Stimulated activated CD4-positive, alpha-beta T cell treated with anti-CD3 and anti-CD28 coated beads, TNF-alpha, amount 100 ng/mL, for 48 hours (primary cell): ENCODE measurements around the gene RHOBTB3.
"Not testable (repeated sequence)": the region's sequence is repeated elsewhere in the genome, so short reads cannot be mapped to it uniquely, and the experiment has no call there.

Source experiments
- DNase-seq, 3 donors: peaks; one replicate each; pipeline ENCODE4 v3.0.0-alpha.2; 2020; ENCODE audit warnings: low read depth in 3 of 3

The RHOBTB3 gene

GRCh38 chr5:95799191-95799835 is 68.2 kb downstream of the RHOBTB3 start:
- DNase-seq = no peak

DNA sequence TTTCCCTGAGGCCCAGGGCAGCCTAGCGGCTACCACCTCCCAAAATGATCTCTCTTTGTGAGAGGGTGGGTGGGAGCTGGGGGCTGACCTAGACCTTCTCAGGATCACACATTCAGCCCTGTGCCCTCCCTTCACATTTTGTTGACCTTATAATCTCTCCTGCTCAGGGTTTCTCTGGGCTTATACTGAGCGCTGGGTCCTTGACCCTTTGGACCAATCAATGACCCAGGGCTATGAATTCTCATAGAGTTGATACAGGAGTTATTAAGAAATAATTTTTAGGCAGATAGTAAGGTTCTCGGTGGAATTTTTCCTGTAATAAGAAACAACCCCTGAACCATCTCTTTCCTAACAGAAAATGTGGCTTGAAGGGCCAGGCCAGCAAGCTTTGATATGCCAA is 69.4 kb downstream of the RHOBTB3 start:
- DNase-seq = no peak

- DNase-seq = no peak
These were observed 70.4 kb downstream of the RHOBTB3 start for GRCh38 chr5:95801532-95801931.

GRCh38 chr5:95801961-95802360 is 70.8 kb downstream of the RHOBTB3 start:
- DNase-seq = no peak

- no peak for DNase-seq
These were observed 72.4 kb downstream of the RHOBTB3 start for GRCh38 chr5:95803271-95804148.

GRCh38 chr5:95804736-95805539 is 73.8 kb downstream of the RHOBTB3 start:
- no peak for DNase-seq

GRCh38 chr5:95806687-95807086 is 75.6 kb downstream of the RHOBTB3 start:
- DNase-seq = no peak

DNA sequence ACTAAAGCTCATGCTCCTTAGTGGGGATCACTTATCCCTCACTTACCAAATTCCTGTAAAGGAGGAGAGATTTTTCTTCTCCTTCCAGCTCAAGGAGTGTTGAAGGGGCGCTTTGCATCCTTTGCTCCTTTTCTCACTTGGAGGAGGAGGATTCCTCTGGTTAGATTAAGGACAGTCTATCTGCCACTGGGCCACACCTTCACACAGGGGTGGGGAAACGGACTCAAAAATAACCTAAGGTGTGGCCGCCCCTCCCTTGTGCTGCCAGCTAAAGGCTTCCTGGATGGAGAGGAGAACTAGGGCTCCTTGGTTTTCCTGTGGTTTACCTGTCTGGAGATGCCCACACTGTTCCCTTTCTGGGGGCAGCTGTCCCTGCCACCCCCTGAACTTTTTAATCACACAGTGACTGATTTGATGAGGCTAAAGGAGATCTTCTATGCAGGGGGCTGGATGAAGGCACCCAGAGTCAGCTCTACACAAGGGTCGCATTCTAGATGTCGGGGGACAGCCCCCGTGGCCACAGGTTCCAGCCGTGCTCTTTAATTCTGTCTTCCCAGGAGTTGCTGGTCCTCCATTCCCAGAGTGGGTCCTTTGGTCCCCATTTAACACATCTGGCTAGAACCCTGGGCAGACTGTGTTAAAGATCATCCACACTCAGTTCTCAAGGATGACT is 77.0 kb downstream of the RHOBTB3 start:
- no peak for DNase-seq

DNA sequence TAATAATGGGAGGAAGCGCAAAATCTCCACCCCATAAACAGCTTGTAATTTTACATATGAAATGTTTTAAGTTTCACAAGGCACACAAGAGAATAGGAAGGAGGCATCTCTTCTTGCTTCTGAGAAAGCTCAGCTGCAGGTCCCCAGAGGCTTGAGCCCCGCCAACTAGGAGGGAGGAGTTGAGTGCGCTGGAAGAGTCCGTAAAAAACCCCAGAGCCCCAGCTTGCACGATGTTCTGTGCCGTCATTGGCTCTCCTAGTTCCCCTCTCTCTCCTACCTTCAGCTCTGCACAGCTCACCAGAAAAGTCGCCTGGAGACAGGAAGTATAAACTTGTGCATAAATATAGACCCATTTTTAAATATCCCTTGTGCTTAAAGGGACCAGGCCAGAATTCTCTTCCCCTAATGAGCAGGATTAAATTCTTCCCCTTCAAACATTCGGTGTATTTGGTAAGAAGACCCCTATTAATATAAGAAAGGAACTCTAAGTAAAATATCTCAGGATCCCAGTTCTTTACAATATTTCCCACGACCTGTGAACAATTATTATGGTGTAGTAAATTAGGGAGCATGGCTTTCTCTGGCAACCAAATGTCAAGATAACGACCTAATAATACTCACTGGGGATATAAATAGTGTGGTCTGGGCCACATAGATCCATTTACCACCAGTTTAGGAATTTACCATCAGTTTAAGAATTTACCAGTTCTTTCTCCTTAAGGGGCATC is 77.7 kb downstream of the RHOBTB3 start:
- DNase-seq = peak; percentile 41 to 66 (median 55)

DNA sequence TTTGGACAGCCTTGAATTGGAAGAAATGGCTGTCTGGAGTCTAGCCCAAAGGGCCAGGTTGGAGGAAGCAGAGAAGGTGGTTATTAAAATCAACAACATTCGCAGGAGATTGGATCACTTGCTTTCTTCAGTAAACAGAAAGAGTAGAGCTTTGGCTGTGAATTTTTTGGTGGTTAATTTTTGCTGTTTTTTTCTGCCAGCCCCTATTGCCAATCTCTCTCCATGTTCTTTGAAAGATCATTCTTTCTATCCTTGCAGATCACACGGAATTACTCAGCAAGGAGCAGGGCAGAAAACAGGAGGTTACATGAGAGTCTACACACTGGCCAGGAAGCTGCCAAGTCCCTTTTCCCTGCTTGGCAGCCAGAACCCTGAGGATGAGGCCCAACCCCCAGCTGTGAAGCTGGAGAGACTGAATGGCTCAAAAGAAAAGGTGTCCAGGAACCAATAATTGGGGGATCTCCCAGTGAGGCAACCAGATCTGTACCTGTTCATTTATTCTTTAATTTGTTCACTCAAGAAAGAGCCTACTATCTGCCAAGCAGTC is 78.4 kb downstream of the RHOBTB3 start:
- DNase-seq = no peak

DNA sequence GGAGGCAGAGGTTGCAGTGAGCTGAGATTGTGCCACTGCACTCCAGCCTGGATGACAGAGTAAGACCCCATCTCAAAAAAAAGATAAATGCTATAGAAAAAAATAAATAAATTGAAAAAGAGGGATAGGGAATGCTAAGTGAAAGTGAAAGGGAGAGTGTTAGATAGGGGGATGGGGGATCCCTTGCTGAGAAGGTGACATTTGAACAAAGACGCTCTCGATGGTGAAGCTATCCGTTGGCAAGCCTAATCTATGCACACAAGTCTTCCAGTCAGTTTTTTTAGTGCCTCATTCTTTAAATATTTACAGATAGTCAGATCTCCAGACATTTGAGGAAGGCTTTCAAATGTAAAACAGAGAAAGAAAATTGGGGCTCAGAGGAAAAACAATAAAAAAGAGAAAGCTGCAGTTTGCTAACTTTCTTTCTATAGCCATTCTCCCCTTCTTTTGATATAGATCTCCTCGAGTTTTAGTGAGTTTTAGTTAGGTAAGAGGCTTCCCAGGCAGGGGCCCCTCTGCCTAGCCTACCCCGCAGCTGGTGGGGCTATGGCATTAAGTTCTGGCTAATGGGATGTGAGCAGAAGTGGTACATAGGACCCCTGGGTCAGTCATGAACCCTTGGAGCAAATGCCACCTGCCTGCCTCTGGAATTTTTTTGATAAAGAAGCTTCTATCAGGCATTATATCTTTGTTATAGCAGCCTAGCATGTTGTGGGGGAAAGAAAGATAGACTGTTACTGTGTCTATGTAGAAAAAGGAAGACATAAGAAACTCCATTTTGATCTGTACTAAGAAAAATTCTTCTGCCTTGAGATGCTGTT is 79.4 kb downstream of the RHOBTB3 start:
- no peak for DNase-seq

GRCh38 chr5:95811126-95811423 is 79.9 kb downstream of the RHOBTB3 start:
- DNase-seq = not testable (repeated sequence)

GRCh38 chr5:95811461-95812073 is 80.4 kb downstream of the RHOBTB3 start:
- DNase-seq = not testable (repeated sequence)

DNA sequence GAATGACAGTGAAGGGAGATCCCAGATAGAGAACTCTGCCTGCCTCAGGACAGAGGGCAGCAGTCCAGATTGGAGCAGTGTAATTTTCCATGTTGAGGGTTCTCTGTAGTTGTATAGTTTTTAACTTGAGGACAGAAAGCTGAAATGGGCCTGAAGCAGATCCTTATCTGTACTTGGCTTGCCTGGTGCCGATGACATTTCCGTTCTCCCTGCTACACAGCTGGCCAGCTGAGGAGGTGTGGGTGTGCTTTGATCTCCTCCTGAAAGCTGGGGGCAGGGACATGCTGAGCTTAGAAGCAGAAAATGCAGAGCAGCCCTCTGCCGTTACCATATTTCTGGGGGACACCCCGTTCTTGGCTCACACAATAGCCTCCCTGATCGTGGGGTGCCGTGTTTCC is 80.9 kb downstream of the RHOBTB3 start:
- DNase-seq = no peak

- not testable (repeated sequence) for DNase-seq
These were observed 81.9 kb downstream of the RHOBTB3 start for GRCh38 chr5:95813035-95813434.

DNA sequence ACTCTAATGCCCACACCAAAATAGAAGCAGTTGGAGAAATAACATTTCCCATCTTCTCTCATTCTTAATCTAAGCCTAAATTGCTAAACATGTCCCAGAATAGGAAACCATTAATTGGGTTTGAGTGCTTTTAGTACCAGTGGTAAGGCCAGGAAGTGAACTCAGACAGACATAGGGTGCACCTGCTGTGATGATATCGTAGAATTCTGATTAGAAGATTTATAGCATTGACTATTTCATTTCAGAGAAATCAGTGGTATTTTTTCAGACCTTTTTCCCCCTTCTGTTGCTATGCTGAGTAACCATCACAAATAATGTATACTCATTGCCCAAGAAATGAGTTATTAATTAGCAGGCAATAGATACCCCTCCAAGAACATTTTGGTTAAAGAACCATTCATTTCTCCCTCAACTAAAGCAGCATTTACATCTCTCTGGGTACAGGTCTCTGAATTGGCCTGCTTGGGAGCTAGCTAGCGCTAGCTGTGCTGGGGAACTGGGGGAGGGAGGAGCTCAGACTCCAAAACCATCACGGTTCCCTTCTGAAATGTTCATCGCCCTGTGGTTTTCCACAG is 84.1 kb downstream of the RHOBTB3 start:
- DNase-seq = no peak

DNA sequence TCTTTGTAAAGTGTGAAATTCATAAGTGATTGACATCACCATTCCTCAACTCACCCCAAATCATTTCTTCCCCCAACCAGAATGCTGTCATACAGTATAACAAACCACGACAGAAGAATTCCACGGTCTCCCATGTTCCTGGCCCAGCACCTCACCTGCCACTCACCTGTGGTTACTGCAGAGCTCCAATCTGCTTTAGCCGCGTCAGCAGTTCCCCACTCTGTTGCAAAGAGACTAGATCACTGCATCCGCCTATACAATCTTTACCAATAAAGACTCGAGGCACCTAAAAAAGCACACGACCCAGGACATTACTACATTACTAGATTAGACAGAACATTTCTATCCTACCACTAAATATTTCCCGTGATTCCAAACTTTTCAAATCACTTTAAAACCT is 85.2 kb downstream of the RHOBTB3 start:
- DNase-seq = no peak

DNA sequence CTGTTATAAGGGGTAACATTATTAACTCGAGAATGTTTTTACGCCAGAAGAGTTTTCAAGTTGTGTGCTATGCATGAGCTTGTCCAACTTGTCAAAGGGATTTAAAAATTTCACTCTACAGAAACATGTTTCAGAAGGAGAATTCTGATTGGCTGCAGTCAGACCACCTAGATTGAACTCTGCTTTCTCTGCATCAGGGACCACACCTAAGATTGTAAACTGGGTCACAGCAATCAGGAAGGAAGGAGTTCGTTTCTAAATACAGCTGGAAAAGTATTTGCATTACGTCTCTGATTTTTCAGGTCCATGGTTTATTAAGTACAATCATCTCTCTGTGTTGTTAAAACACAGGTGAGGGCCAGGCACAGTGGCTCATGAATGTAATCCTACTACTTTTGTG is 85.6 kb downstream of the RHOBTB3 start:
- DNase-seq = no peak

DNA sequence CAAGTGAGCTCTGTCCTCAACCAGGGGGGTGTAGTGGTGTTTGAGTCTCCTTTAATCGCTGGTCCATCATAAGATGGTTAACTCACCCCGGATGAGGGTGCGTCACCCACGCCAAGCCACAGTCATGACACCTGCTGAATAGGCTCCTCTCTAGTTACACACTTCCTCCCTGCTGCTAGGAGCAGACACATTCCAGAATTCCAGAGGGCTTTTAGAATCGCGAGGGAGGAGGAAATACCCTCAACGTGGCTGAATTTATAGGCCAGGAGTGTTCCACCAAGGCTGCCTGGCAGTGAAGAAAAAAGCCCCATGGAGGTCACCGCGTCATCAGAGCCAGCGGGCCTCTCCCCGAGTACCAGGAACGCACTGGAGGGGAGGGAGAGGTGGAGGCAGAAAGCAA is 86.3 kb downstream of the RHOBTB3 start:
- no peak for DNase-seq
